SK-MEL-5 (cell line): Measurements from ENCODE around the gene CSNK1G2. TPM values are rescaled to one million over a fixed set of nuclear protein-coding genes. Genes with fewer than 3 reads are reported as not detected.

Experiments
- DNase-seq: peaks from one replicate; pipeline ENCODE4 v3.0.0-alpha.2; 2016; ENCODE audit warnings: low read depth, low spot score
- in situ Hi-C: cut with HindIII; loops from 2 replicates; pipeline ENCODE4 v1.10.0; 2016; ENCODE audit warnings: low sequenced_read_pairs, high pct_unique_total_duplicates, low pct_unique_long_range_greater_than_20kb
- total RNA-seq: library from RNA; depleted of rRNA; stranded (reverse); fragments of >200 nt; shearing (Covaris generic); gene quantifications from 2 replicates; pipeline ENCODE4 v1.2.3, GENCODE V29; 2014

CSNK1G2 gene
- total RNA-seq, 1 experiment from 2014 or later = 49.3 TPM

GRCh38 chr19:1913781-1914577 lies 27.0 kb upstream of the CSNK1G2 start:
- in situ Hi-C loops = no loop called here
- DNase-seq = no peak

- DNase-seq = no peak
- in situ Hi-C loops = no loop called here
Observed at GRCh38 chr19:1914826-1915341, 26.1 kb upstream of the CSNK1G2 start.

GRCh38 chr19:1917146-1917545 lies 23.8 kb upstream of the CSNK1G2 start:
- in situ Hi-C loops = no loop called here
- no peak for DNase-seq

- DNase-seq = no peak
- in situ Hi-C loops = no loop called here
Observed at GRCh38 chr19:1917926-1918325, 23.0 kb upstream of the CSNK1G2 start.

- no peak for DNase-seq
- in situ Hi-C loops = no loop called here
Observed at GRCh38 chr19:1918975-1919374, 22.0 kb upstream of the CSNK1G2 start.

GRCh38 chr19:1920644-1921043 lies 20.3 kb upstream of the CSNK1G2 start:
- DNase-seq = no peak
- in situ Hi-C loops = no loop called here

GRCh38 chr19:1921326-1921725 lies 19.6 kb upstream of the CSNK1G2 start:
- no peak for DNase-seq
- in situ Hi-C loops = no loop called here

GRCh38 chr19:1921825-1922224 lies 19.1 kb upstream of the CSNK1G2 start:
- no peak for DNase-seq
- in situ Hi-C loops = no loop called here

- in situ Hi-C loops = no loop called here
- no peak for DNase-seq
Observed at GRCh38 chr19:1922803-1923202, 18.2 kb upstream of the CSNK1G2 start.

- no peak for DNase-seq
- in situ Hi-C loops = no loop called here
Observed at GRCh38 chr19:1923319-1923718, 17.7 kb upstream of the CSNK1G2 start.

GRCh38 chr19:1924320-1924961 lies 16.5 kb upstream of the CSNK1G2 start:
- DNase-seq = no peak
- in situ Hi-C loops = no loop called here

- no peak for DNase-seq
- in situ Hi-C loops = no loop called here
Observed at GRCh38 chr19:1925544-1925943, 15.4 kb upstream of the CSNK1G2 start.

GRCh38 chr19:1929021-1929742 lies 11.8 kb upstream of the CSNK1G2 start:
- peak; percentile 68 for DNase-seq

GRCh38 chr19:1931445-1931844 lies 9.5 kb upstream of the CSNK1G2 start:
- in situ Hi-C loops = no loop called here
- no peak for DNase-seq

More at GRCh38 chr19:1929021-1929742, 11.8 kb upstream of the CSNK1G2 start:
- in situ Hi-C loops = no loop called here

- in situ Hi-C loops = no loop called here
- DNase-seq = no peak
Observed at GRCh38 chr19:1932395-1932794, 8.6 kb upstream of the CSNK1G2 start.

- in situ Hi-C loops = no loop called here
- DNase-seq = no peak
Observed at GRCh38 chr19:1933244-1933643, 7.7 kb upstream of the CSNK1G2 start.

GRCh38 chr19:1933942-1934341 lies 7.0 kb upstream of the CSNK1G2 start:
- in situ Hi-C loops = no loop called here
- DNase-seq = no peak

GRCh38 chr19:1935484-1936208 lies 5.3 kb upstream of the CSNK1G2 start:
- DNase-seq = peak; percentile 43
- in situ Hi-C loops = no loop called here
